Heart left ventricle (tissue), 13 donors: ENCODE data around the gene RNF6.

ENCODE experiments used
- CTCF ChIP-seq, 12 donors: fragments of 200-600 bp; sonication (generic) in 4 of 12; IDR thresholded peaks; one replicate each; pipeline versions ENCODE4 v1.5.0 to v1.8.0; 2018 to 2022; ENCODE audit warnings: antibody characterized with exemption in 12 of 12, mild to moderate bottlenecking in 5 of 12
- POLR2A ChIP-seq, 2 donors: fragments of 450-650 bp; IDR thresholded peaks; one replicate each; pipeline ENCODE4 v1.6.1; 2017; ENCODE audit warnings: antibody characterized with exemption in 2 of 2, mild to moderate bottlenecking in 2 of 2, moderate library complexity in 2 of 2
- donor health status: ischemic (EF 13 %, LVEDD 7.1; RV severe dilation, severe dysfunction).
- donor health status: DM: no; HTN: yes; CAD: no.
- donor health status: DM: no; HTN: no; CAD: no.
- donor health status: ischemic (EF 25% LVEDD 6.9; RV normal size, moderate dysfunction).
- donor health status: ischemic (EF 25% LVEDD 5.7; RV mildly dilated, moderate dysfunction).
- donor health status: ischemic (EF 35%, LVEDD 5.7; RV mildly dilated, moderate dysfunction).
- donor health status: nonischemic (EF 11% LVEDD 7.7; RV severe dilation, severe dysfunction).
- donor health status: DM: yes; HTN: yes; CAD: no.
- donor health status: PGD.
- donor health status: ischemic (EF 29% LVEDD 5.4; RV normal size, mild dysfunction).
- donor health status: nonischemic (EF 23%, LVEDD 6.1; RV moderate dilation, normal function).

GRCh38 chr13:26270707-26271106 lies 48.6 kb upstream of the RNF6 start:
- no peak for TF ChIP-seq POLR2A (IDR thresholded peaks at IDR 0.05)
- no peak for TF ChIP-seq CTCF (IDR thresholded peaks at IDR 0.05)
